H1 (cell line): ENCODE data around the gene RUNX1. TPM values are rescaled to one million over a fixed set of nuclear protein-coding genes. Genes with fewer than 3 reads are reported as not detected.

Experiments
- CREB1 ChIP-seq: IDR thresholded peaks from 2 replicates; pipeline ENCODE4 v1.6.1; 2012; ENCODE audit warnings: inconsistent platforms
- POU5F1 ChIP-seq: IDR thresholded peaks from 2 replicates; pipeline ENCODE4 v1.6.1; 2011; ENCODE audit warnings: low read depth, mild to moderate bottlenecking, low read length, moderate library complexity
- polyA plus RNA-seq, 7 experiments: library from polyadenylated mRNA; depleted of rRNA in 3 of 7; stranded (reverse) in 5 of 7; unstranded in 2 of 7; fragments of >200 nt in 5 of 7; fragments of 200-250 nt in 2 of 7; gene quantifications; 1 replicate in 5 of 7; 2 replicates in 1 of 7; 4 replicates in 1 of 7; pipeline versions ENCODE4 v1.2.1 to v1.2.3, GENCODE V29; 2011 to 2013; ENCODE audit warnings: missing spikeins in 2 of 7, mixed read lengths in 2 of 7
- total RNA-seq: library from RNA; stranded (reverse); fragmentation: NEBNext Ultra II Directional; extraction: Animal tissue kit (Norgen Biotek cat#: 25700); gene quantifications from 2 replicates; pipeline ENCODE4 v1.2.1, GENCODE V29; 2021

Gene RUNX1
- total and polyA plus RNA-seq, 2 of the 8 experiments (the other 6 are each of a cell fraction or from before 2014, with no cell fraction given), result 0.20 to 0.60 TPM

GRCh38 chr21:34840693-34841092 lies 208.4 kb downstream of the RUNX1 start (continued):
- TF ChIP-seq CREB1 (no peak), POU5F1 (no peak)
